ENCODE data around the gene MICAL3.

GRCh38 chr22:17997456-17997855 is 26.9 kb downstream of the MICAL3 start:
- TF ChIP-seq CTCF (IDR thresholded peaks at IDR 0.05; ENCODE audit: poor library complexity, severe bottlenecking): no peak
- TF ChIP-seq EP300 (conservative IDR thresholded peaks at IDR 0.05; ENCODE audit: poor library complexity, severe bottlenecking): no peak
- TF ChIP-seq TAF1 (IDR thresholded peaks at IDR 0.05; ENCODE audit: low read depth): no peak
- TF ChIP-seq EZH2 (IDR thresholded peaks at IDR 0.05; ENCODE audit: borderline replicate concordance, insufficient read depth, low read length, poor library complexity, severe bottlenecking): no peak
- no peak for TF ChIP-seq RAD21 (conservative IDR thresholded peaks at IDR 0.05)
- TF ChIP-seq POLR2AphosphoS5 (IDR thresholded peaks at IDR 0.05): no peak
- TF ChIP-seq REST (IDR thresholded peaks at IDR 0.05; ENCODE audit: borderline replicate concordance): no peak
- TF ChIP-seq MXI1 (conservative IDR thresholded peaks at IDR 0.05; ENCODE audit: poor library complexity, severe bottlenecking): no peak

Measured in neural cell (in vitro differentiated cells).